Erythroblast (primary cell): ENCODE results near the gene KCNT1.

Source experiments
- GATA1 ChIP-seq: IDR thresholded peaks from 2 replicates; pipeline ENCODE4 v1.6.1; 2011; ENCODE audit warnings: low read depth, mild to moderate bottlenecking, control low read depth, low read length, moderate library complexity
- POLR2A ChIP-seq: IDR thresholded peaks from 2 replicates; pipeline ENCODE4 v1.6.1; 2011; ENCODE audit warnings: mild to moderate bottlenecking, low read length

- TF ChIP-seq POLR2A (no peak), GATA1 (no peak)
Measured at GRCh38 chr9:135745686-135746324, 43.8 kb downstream of the KCNT1 start.
